Heart left ventricle (tissue), 16 donors: Measurements from ENCODE around the gene KIAA1671. TPM values are rescaled to one million over a fixed set of nuclear protein-coding genes. Genes with fewer than 3 reads are reported as not detected.

Source experiments
- ATAC-seq, 4 donors: fragments of 200-7000 bp; cut with Tn5 transposase; one replicate each; pipeline ENCODE4 v1.9.1; 2020 to 2022; ENCODE audit warnings: moderate library complexity in 4 of 4, mild to moderate bottlenecking in 3 of 4, moderate number of reproducible peaks in 1 of 4
- DNase-seq, 5 donors: peaks; one replicate each; pipeline ENCODE4 v3.0.0-alpha.2; 2020
- H3K27ac ChIP-seq, 12 donors: fragments of 200-600 bp; sonication (generic) in 4 of 12; one replicate each; pipeline versions ENCODE4 v1.5.0 to v1.8.0; 2016 to 2022; ENCODE audit warnings: mild to moderate bottlenecking in 2 of 12
- H3K27me3 ChIP-seq, 9 donors: fragments of 200-600 bp; sonication (generic) in 2 of 9; one replicate each; pipeline versions ENCODE4 v1.5.1 to v1.8.0; 2016 to 2022; ENCODE audit warnings: mild to moderate bottlenecking in 3 of 9
- H3K36me3 ChIP-seq, 9 donors: fragments of 200-600 bp; sonication (generic) in 2 of 9; one replicate each; pipeline versions ENCODE4 v1.5.0 to v1.8.0; 2018 to 2022; ENCODE audit warnings: mild to moderate bottlenecking in 2 of 9
- H3K4me1 ChIP-seq, 12 donors: fragments of 200-600 bp; sonication (generic) in 4 of 12; one replicate each; pipeline versions ENCODE4 v1.5.0 to v1.8.0; 2016 to 2022; ENCODE audit warnings: mild to moderate bottlenecking in 3 of 12
- H3K4me3 ChIP-seq, 12 donors: fragments of 200-600 bp; sonication (generic) in 4 of 12; one replicate each; pipeline versions ENCODE4 v1.5.0 to v1.8.0; 2017 to 2022; ENCODE audit warnings: mild to moderate bottlenecking in 9 of 12, moderate library complexity in 4 of 12
- H3K9me3 ChIP-seq, 12 donors: fragments of 200-600 bp; sonication (generic) in 4 of 12; one replicate each; pipeline versions ENCODE4 v1.5.0 to v1.8.0; 2016 to 2022; ENCODE audit warnings: mild to moderate bottlenecking in 1 of 12
- POLR2A ChIP-seq, 2 donors: fragments of 450-650 bp; IDR thresholded peaks; one replicate each; pipeline ENCODE4 v1.6.1; 2017; ENCODE audit warnings: antibody characterized with exemption in 2 of 2, mild to moderate bottlenecking in 2 of 2, moderate library complexity in 2 of 2
- WGBS, 4 donors: extraction: QIAGEN DNeasy Blood & Tissue Kit in 2 of 4; methylation state at CpG; one replicate each; pipeline versions ENCODE4 v1.1.5 to v1.1.7; 2013 to 2018; 5-methylcytosine and 5-hydroxymethylcytosine counted together
- intact Hi-C, 10 donors: fragments of 100-400 bp; cut with DNase I; formaldehyde crosslinking; loops; one replicate each; pipeline versions ENCODE4 v1.11.1 to v1.14.2; 2022
- polyA plus RNA-seq, 2 donors: library from polyadenylated mRNA; stranded (reverse); fragments of 200-250 nt; gene quantifications; one replicate each; pipeline ENCODE4 v1.2.3, GENCODE V29; 2013
- total RNA-seq, 9 donors: library from RNA; depleted of rRNA in 2 of 9; stranded (reverse); fragments of >200 nt in 2 of 9; fragmentation: NEBNext Ultra II Directional in 3 of 9; extraction: Animal tissue kit (Norgen Biotek cat#: 25700) in 3 of 9; gene quantifications; one replicate each; pipeline versions ENCODE4 v1.1.0 to v1.2.4, GENCODE V29; 2016 to 2023
- TF ChIP-seq, protein P1 (sequence below), 12 donors: fragments of 200-600 bp; sonication (generic) in 4 of 12; IDR thresholded peaks; one replicate each; pipeline versions ENCODE4 v1.5.0 to v1.8.0; 2018 to 2022; ENCODE audit warnings: antibody characterized with exemption in 12 of 12, mild to moderate bottlenecking in 5 of 12
- donor health status: ischemic (EF 13 %, LVEDD 7.1; RV severe dilation, severe dysfunction).
- donor health status: healthy with polysubstance abuse.
- donor health status: DM: no; HTN: yes; CAD: no.
- donor health status: DM: no; HTN: no; CAD: no.
- donor health status: ischemic (EF 25% LVEDD 6.9; RV normal size, moderate dysfunction).
- donor health status: ischemic (EF 25% LVEDD 5.7; RV mildly dilated, moderate dysfunction).
- donor health status: healthy.
- donor health status: DM: yes; HTN: yes; CAD: no.
- donor health status: ischemic (EF 35%, LVEDD 5.7; RV mildly dilated, moderate dysfunction).
- donor health status: nonischemic (EF 11% LVEDD 7.7; RV severe dilation, severe dysfunction).
- donor health status: DM: yes; HTN: yes; CAD: no.
- donor health status: PGD.
- donor health status: ischemic (EF 29% LVEDD 5.4; RV normal size, mild dysfunction).
- donor health status: nonischemic (EF 23%, LVEDD 6.1; RV moderate dilation, normal function).

Gene KIAA1671
- total and polyA plus RNA-seq, 11 donors = 4.5 to 22.1 (median 13.2) TPM

DNA sequence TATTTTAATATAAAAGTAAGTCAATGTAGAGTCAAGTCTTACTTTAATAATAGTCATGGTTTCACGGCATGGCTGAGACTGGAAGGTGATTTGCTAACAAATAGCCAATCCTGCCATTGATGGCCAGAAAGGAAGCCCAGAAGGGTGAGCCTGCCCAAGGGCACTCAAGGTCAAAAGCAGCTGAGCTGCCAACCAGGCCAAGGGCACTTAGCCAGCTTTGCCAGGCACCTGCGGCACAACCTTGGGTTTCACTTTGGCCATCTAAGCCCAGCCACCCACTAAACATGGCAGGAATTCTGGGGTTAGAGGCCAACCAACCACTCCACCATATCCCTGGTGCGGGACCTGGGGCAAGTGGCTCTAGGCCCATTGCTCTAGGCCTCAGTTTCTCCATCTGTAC is 10.2 kb upstream of the KIAA1671 start:
- H3K4me1 ChIP-seq = no peaks in the 10 kb centered on the region
- H3K36me3 ChIP-seq = no peaks in the 10 kb centered on the region
- no peak for TF ChIP-seq POLR2A (IDR thresholded peaks at IDR 0.05)
- TF ChIP-seq, protein P1, sequence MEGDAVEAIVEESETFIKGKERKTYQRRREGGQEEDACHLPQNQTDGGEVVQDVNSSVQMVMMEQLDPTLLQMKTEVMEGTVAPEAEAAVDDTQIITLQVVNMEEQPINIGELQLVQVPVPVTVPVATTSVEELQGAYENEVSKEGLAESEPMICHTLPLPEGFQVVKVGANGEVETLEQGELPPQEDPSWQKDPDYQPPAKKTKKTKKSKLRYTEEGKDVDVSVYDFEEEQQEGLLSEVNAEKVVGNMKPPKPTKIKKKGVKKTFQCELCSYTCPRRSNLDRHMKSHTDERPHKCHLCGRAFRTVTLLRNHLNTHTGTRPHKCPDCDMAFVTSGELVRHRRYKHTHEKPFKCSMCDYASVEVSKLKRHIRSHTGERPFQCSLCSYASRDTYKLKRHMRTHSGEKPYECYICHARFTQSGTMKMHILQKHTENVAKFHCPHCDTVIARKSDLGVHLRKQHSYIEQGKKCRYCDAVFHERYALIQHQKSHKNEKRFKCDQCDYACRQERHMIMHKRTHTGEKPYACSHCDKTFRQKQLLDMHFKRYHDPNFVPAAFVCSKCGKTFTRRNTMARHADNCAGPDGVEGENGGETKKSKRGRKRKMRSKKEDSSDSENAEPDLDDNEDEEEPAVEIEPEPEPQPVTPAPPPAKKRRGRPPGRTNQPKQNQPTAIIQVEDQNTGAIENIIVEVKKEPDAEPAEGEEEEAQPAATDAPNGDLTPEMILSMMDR (IDR thresholded peaks at IDR 0.05) = no peak
- intact Hi-C loops = no loop called here
- 80 to 100% (median 85%) methylated on average over 2 to 3 of the region's 3 CpGs for WGBS, 4 donors
- H3K27me3 ChIP-seq = no peaks in the 10 kb centered on the region
- H3K9me3 ChIP-seq = no peaks in the 10 kb centered on the region
- ATAC-seq (no peak), DNase-seq (no peak)
- H3K27ac ChIP-seq = no peak overlapping the region
- no peak overlapping the region for H3K4me3 ChIP-seq

DNA sequence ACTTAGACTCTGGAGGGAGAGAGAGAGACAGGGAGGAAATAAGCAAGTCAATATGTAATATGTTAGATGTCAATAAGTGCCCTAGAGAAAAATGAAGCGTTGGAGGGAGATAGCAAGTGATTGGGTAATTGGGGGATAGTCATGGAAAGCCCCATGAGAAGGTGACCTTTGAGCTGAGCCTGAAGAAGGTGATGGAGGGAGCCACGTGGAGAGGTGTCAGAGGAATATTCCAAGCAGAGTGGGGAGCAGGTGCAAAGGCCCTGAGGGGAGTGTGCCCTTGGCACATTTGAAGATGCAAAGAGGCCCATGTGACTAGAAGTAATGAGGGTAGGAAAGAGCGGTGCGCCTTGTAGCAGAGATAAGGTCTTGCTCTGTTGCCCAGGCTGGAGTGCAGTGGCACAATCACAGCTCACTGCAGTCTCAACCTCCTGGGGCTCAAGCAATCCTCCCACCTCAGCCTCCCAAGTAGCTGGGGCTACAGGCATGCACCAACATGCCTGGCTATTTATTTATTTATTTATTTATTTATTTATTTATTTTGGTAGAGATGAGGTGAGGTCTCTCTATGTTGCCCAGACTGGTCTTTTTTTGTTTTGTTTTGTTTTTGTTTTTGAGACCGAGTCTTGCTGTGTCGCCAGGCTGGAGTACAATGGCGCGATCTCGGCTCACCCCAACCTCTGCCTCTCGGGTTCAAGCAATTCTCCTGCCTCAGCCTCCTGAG is 8.1 kb upstream of the KIAA1671 start:
- no peak for TF ChIP-seq POLR2A (IDR thresholded peaks at IDR 0.05)
- TF ChIP-seq, protein P1 (IDR thresholded peaks at IDR 0.05) = no peak
- WGBS, 4 donors = 92 to 94% (median 93%) methylated on average over 10 of the region's 10 CpGs
- DNase-seq = no peak
- H3K27me3 ChIP-seq = peaks cover 0 to 15% (median 0%) of the 10 kb centered on the region in 9 donors
- H3K4me3 ChIP-seq = no peak overlapping the region
- H3K27ac ChIP-seq = no peak overlapping the region
- H3K4me1 ChIP-seq = no peaks in the 10 kb centered on the region
- H3K9me3 ChIP-seq = no peaks in the 10 kb centered on the region
- intact Hi-C loops = no loop called here
- no peaks in the 10 kb centered on the region for H3K36me3 ChIP-seq
- ATAC-seq = no peak

DNA sequence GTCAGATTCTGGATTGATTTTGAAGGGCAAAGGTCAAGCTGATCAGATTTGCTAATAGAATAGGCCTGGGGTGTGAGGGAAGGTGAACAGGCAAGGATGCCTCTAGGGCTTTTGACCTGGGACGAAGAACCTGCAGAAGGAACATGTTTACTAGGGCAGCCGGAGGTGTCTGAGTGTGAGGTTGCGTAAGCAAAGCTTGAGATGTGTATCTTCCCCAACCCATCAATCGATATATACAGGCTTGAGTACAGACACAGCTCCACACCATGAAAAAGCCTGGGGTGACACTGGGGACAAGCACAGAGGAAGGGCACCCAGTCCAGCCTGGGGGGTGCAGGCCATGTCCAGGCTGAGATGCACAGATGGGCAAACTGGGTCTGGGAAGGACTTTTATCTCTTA is 7.1 kb upstream of the KIAA1671 start:
- Histone ChIP-seq H3K4me1 (peaks cover 0 to 7% (median 0%) of the 10 kb centered on the region in 12 donors), H3K4me3 (no peak overlapping the region), H3K27me3 (peaks cover 0 to 15% (median 0%) of the 10 kb centered on the region in 9 donors), H3K36me3 (no peaks in the 10 kb centered on the region), H3K27ac (no peak overlapping the region), H3K9me3 (no peaks in the 10 kb centered on the region)
- WGBS, 4 donors = 93 to 98% (median 95%) methylated on average over 4 of the region's 4 CpGs
- intact Hi-C loops = no loop called here
- DNase-seq = no peak
- TF ChIP-seq POLR2A (IDR thresholded peaks at IDR 0.05) = no peak
- TF ChIP-seq, protein P1 (IDR thresholded peaks at IDR 0.05) = no peak
- ATAC-seq = no peak

DNA sequence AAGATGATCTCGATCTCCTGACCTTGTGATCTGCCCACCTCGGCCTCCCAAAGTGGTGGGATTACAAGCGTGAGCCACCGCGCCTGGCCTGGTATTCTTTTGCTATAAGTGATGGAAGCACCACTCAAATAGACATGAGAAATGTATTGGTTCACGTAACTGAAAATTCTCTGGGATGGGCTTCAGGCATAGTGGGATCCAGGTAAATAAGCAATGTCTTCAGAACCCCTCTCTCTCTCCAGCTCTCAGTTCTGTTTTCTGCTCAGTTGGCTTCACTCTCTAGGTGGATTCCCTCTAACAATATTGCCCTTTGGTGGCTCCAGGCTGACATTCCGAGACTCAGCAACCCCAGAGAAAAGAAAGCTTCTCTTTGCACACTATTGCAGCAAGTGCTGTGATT is 5.1 kb upstream of the KIAA1671 start:
- 83 to 96% (median 87%) methylated on average over 7 of the region's 7 CpGs for WGBS, 4 donors
- TF ChIP-seq, protein P1 (IDR thresholded peaks at IDR 0.05) = no peak
- no peak for TF ChIP-seq POLR2A (IDR thresholded peaks at IDR 0.05)
- Histone ChIP-seq H3K36me3 (no peaks in the 10 kb centered on the region), H3K27me3 (peaks cover 0 to 15% (median 0%) of the 10 kb centered on the region in 9 donors), H3K4me3 (no peak overlapping the region), H3K9me3 (no peaks in the 10 kb centered on the region), H3K27ac (no peak overlapping the region), H3K4me1 (peaks cover 0 to 11% (median 1%) of the 10 kb centered on the region in 12 donors)
- DNase-seq = no peak
- no peak for ATAC-seq
- intact Hi-C loops = no loop called here
